Motor neuron (in vitro differentiated cells): ENCODE data around the gene FAM20C. TPM values are rescaled to one million over a fixed set of nuclear protein-coding genes. Genes with fewer than 3 reads are reported as not detected.

Source experiments
- ATAC-seq, 8 experiments: fragments of 200-7000 bp; cut with Tn5 transposase; replicated peaks in 6 of 8; 2 replicates each; pipeline ENCODE4 v1.8.0; 2021; ENCODE audit warnings: mild to moderate bottlenecking in 8 of 8, moderate library complexity in 8 of 8
- H3K27ac ChIP-seq, 2 donors: fragments of 250-450 bp; sonication (Bioruptor Pico); 2 replicates each; pipeline ENCODE4 v1.9.0; 2021; ENCODE audit warnings: antibody characterized with exemption in 2 of 2, mild to moderate bottlenecking in 2 of 2, moderate library complexity in 1 of 2
- H3K4me1 ChIP-seq, 2 donors: fragments of 250-450 bp; sonication (Bioruptor Pico); replicated peaks in 1 of 2; 2 replicates each; pipeline ENCODE4 v1.6.1; 2021; ENCODE audit warnings: antibody characterized with exemption in 2 of 2, mild to moderate bottlenecking in 2 of 2, moderate library complexity in 1 of 2
- H3K4me3 ChIP-seq, 5 donors: fragments of 250-450 bp; sonication (Bioruptor Pico); 2 replicates each; pipeline ENCODE4 v1.9.0; 2021; ENCODE audit warnings: antibody characterized with exemption in 5 of 5, mild to moderate bottlenecking in 5 of 5, moderate library complexity in 4 of 5
- WGBS, 10 experiments: fragments of 450-650 bp; shearing (Covaris generic); methylation state at CpG; one replicate each; pipeline ENCODE4 v1.0.0; 2022; 5-methylcytosine and 5-hydroxymethylcytosine counted together
- in situ Hi-C, 9 experiments: fragments of 400-800 bp; cut with MboI; loops; one replicate each; pipeline ENCODE4 v1.15.0; 2021; ENCODE audit warnings: low sequenced_read_pairs in 9 of 9, low pct_unique_long_range_greater_than_20kb in 2 of 9; ENCODE audit not compliant: unreplicated experiment in 9 of 9
- total RNA-seq, 8 experiments: library from RNA; unstranded; fragments of 300-600 nt; gene quantifications; 2 replicates each; pipeline versions ENCODE4 v1.2.3 to v1.2.4, GENCODE V29; 2022

Gene FAM20C
- total RNA-seq, 8 experiments from 2014 or later, result 19.0 to 42.1 (median 22.9) TPM

- 89 to 100% (median 98%) methylated on average over 2 to 6 of the region's 13 CpGs; no CpG with 5 or more reads in 4 of the 10 experiments for WGBS, 10 experiments
- Histone ChIP-seq H3K4me3 (no peak overlapping the region), H3K27ac (no peak overlapping the region), H3K4me1 (peaks cover 26 to 31% of the 10 kb centered on the region in 2 donors)
- in situ Hi-C loops, result no loop called here
- no peak for ATAC-seq
Measured at GRCh38 chr7:153604-154003, 38.8 kb upstream of the FAM20C start.

GRCh38 chr7:154096-154799, 38.1 kb upstream of the FAM20C start:
- ATAC-seq, result peak in 2 of 8 experiments; percentile 7 to 24
- 24 to 100% (median 70%) methylated on average over 2 to 14 of the region's 20 CpGs for WGBS, 10 experiments
- H3K27ac ChIP-seq, result no peak overlapping the region
- in situ Hi-C loops, result no loop called here
- H3K4me3 ChIP-seq, result no peak overlapping the region
- H3K4me1 ChIP-seq, result peaks cover 26 to 31% of the 10 kb centered on the region in 2 donors

- peak in 1 of 8 experiments; percentile 5 for ATAC-seq
- H3K4me1 ChIP-seq, result peaks cover 16 to 20% of the 10 kb centered on the region in 2 donors
- 40 to 100% (median 73%) methylated on average over 1 to 3 of the region's 3 CpGs; no CpG with 5 or more reads in 4 of the 10 experiments for WGBS, 10 experiments
- H3K4me3 ChIP-seq, result no peak overlapping the region
- in situ Hi-C loops, result no loop called here
- H3K27ac ChIP-seq, result no peak overlapping the region
Measured at GRCh38 chr7:155469-155900, 36.9 kb upstream of the FAM20C start.

- in situ Hi-C loops, result no loop called here
- ATAC-seq, result peak in 3 of 8 experiments; percentile 6 to 30 (median 30)
- Histone ChIP-seq H3K4me3 (no peak overlapping the region), H3K4me1 (peaks cover 9 to 14% of the 10 kb centered on the region in 2 donors), H3K27ac (no peak overlapping the region)
- WGBS, 10 experiments, result 60 to 100% (median 73%) methylated on average over 2 to 10 of the region's 31 CpGs; no CpG with 5 or more reads in 3 of the 10 experiments
Measured at GRCh38 chr7:156111-157007, 36.0 kb upstream of the FAM20C start.

GRCh38 chr7:157008-157310, 35.4 kb upstream of the FAM20C start:
- 73 to 85% methylated on average over 3 to 4 of the region's 9 CpGs; no CpG with 5 or more reads in 8 of the 10 experiments for WGBS, 10 experiments
- H3K27ac ChIP-seq, result no peak overlapping the region
- peaks cover 9 to 14% of the 10 kb centered on the region in 2 donors for H3K4me1 ChIP-seq
- ATAC-seq, result no peak
- no peak overlapping the region for H3K4me3 ChIP-seq
- in situ Hi-C loops, result no loop called here

- no peak overlapping the region for H3K27ac ChIP-seq
Measured at GRCh38 chr7:157771-158625, 34.4 kb upstream of the FAM20C start.

GRCh38 chr7:158771-159170, 33.6 kb upstream of the FAM20C start:
- ATAC-seq, result peak in 1 of 8 experiments; percentile 58
- WGBS, 10 experiments, result 59 to 93% (median 83%) methylated on average over 3 to 9 of the region's 13 CpGs; no CpG with 5 or more reads in 5 of the 10 experiments
- in situ Hi-C loops, result no loop called here
- Histone ChIP-seq H3K27ac (no peak overlapping the region), H3K4me3 (no peak overlapping the region), H3K4me1 (peaks cover 9 to 14% of the 10 kb centered on the region in 2 donors)

More at GRCh38 chr7:157771-158625, 34.4 kb upstream of the FAM20C start:
- WGBS, 10 experiments, result 60 to 100% (median 100%) methylated on average over 1 to 9 of the region's 23 CpGs; no CpG with 5 or more reads in 3 of the 10 experiments
- Histone ChIP-seq H3K4me3 (no peak overlapping the region), H3K4me1 (peaks cover 9 to 14% of the 10 kb centered on the region in 2 donors)
- in situ Hi-C loops, result no loop called here
- no peak for ATAC-seq

GRCh38 chr7:159370-160270, 32.8 kb upstream of the FAM20C start:
- H3K4me3 ChIP-seq, result no peak overlapping the region
- peak in 2 of 8 experiments; percentile 96 to 97 for ATAC-seq
- no peak overlapping the region for H3K27ac ChIP-seq
- 32 to 100% (median 50%) methylated on average over 1 to 23 of the region's 50 CpGs; no CpG with 5 or more reads in 5 of the 10 experiments for WGBS, 10 experiments
- in situ Hi-C loops, result no loop called here
- peaks cover 10 to 11% of the 10 kb centered on the region in 2 donors for H3K4me1 ChIP-seq

- Histone ChIP-seq H3K4me3 (no peak overlapping the region), H3K4me1 (peaks cover under 1 to 3% of the 10 kb centered on the region in 2 donors), H3K27ac (no peak overlapping the region)
- ATAC-seq, result no peak
- in situ Hi-C loops, result no loop called here
- 60 to 100% (median 79%) methylated on average over 1 to 9 of the region's 27 CpGs; no CpG with 5 or more reads in 4 of the 10 experiments for WGBS, 10 experiments
Measured at GRCh38 chr7:160958-161725, 31.2 kb upstream of the FAM20C start.

GRCh38 chr7:162632-163297, 29.6 kb upstream of the FAM20C start:
- no peak overlapping the region for H3K4me3 ChIP-seq
- ATAC-seq, result peak in 3 of 8 experiments; percentile 12 to 84 (median 59)
- WGBS, 10 experiments, result 31 to 88% (median 71%) methylated on average over 1 to 10 of the region's 21 CpGs; no CpG with 5 or more reads in 5 of the 10 experiments
- H3K4me1 ChIP-seq, result peaks cover 2 to 7% of the 10 kb centered on the region in 2 donors
- in situ Hi-C loops, result no loop called here
- H3K27ac ChIP-seq, result no peak overlapping the region

GRCh38 chr7:163298-163695, 29.1 kb upstream of the FAM20C start:
- peaks cover 2 to 9% of the 10 kb centered on the region in 2 donors for H3K4me1 ChIP-seq
- 60 to 100% (median 77%) methylated on average over 1 to 7 of the region's 12 CpGs; no CpG with 5 or more reads in 6 of the 10 experiments for WGBS, 10 experiments
- no peak overlapping the region for H3K4me3 ChIP-seq
- no peak overlapping the region for H3K27ac ChIP-seq
- ATAC-seq, result no peak
- in situ Hi-C loops, result no loop called here
